Fibroblast of skin of left biceps (primary cell): Measurements from ENCODE around the gene POU2F2.
A peak's percentile ranks its signal among the peaks of the same experiment; 100 is the strongest.

Source experiments
- DNase-seq, 2 experiments: peaks; one replicate each; pipeline ENCODE4 v3.0.0-alpha.2; 2013; ENCODE audit warnings: low read depth in 2 of 2

POU2F2 gene

GRCh38 chr19:42125536-42125935 is 6.7 kb downstream of the POU2F2 start:
- no peak for DNase-seq

GRCh38 chr19:42124386-42124901 is 7.8 kb downstream of the POU2F2 start:
- DNase-seq, result no peak

- no peak for DNase-seq
Measured at GRCh38 chr19:42123765-42124164, 8.5 kb downstream of the POU2F2 start.

- DNase-seq, result no peak
Measured at GRCh38 chr19:42122691-42123607, 9.3 kb downstream of the POU2F2 start.

GRCh38 chr19:42121656-42122069 is 10.6 kb downstream of the POU2F2 start:
- peak; percentile 59 to 61 for DNase-seq

- no peak for DNase-seq
Measured at GRCh38 chr19:42121036-42121621, 11.1 kb downstream of the POU2F2 start.

- no peak for DNase-seq
Measured at GRCh38 chr19:42120276-42120980, 11.8 kb downstream of the POU2F2 start.

- DNase-seq, result no peak
Measured at GRCh38 chr19:42117076-42117475, 15.2 kb downstream of the POU2F2 start.

- DNase-seq, result no peak
Measured at GRCh38 chr19:42116308-42117075, 15.8 kb downstream of the POU2F2 start.

- DNase-seq, result no peak
Measured at GRCh38 chr19:42115705-42116104, 16.5 kb downstream of the POU2F2 start.

- no peak for DNase-seq
Measured at GRCh38 chr19:42115219-42115618, 17.0 kb downstream of the POU2F2 start.

GRCh38 chr19:42114412-42114811 is 17.8 kb downstream of the POU2F2 start:
- DNase-seq, result no peak

- peak; percentile 79 to 84 for DNase-seq
Measured at GRCh38 chr19:42113641-42114348, 18.5 kb downstream of the POU2F2 start.

GRCh38 chr19:42111811-42112210 is 20.4 kb downstream of the POU2F2 start:
- no peak for DNase-seq

- DNase-seq, result peak; percentile 76 to 77
Measured at GRCh38 chr19:42111384-42111783, 20.9 kb downstream of the POU2F2 start.

GRCh38 chr19:42110658-42111057 is 21.6 kb downstream of the POU2F2 start:
- no peak for DNase-seq

- no peak for DNase-seq
Measured at GRCh38 chr19:42109896-42110295, 22.4 kb downstream of the POU2F2 start.

- peak in 1 of 2 experiments; percentile 60 for DNase-seq
Measured at GRCh38 chr19:42108527-42109389, 23.5 kb downstream of the POU2F2 start.

GRCh38 chr19:42105368-42105767 is 26.9 kb downstream of the POU2F2 start:
- DNase-seq, result no peak

- no peak for DNase-seq
Measured at GRCh38 chr19:42102877-42103276, 29.4 kb downstream of the POU2F2 start.
